Transverse colon (tissue), 4 donors: ENCODE results near the gene PPARGC1A. TPM values are rescaled to one million over a fixed set of nuclear protein-coding genes. Genes with fewer than 3 reads are reported as not detected.
A peak's percentile ranks its signal among the peaks of the same experiment; 100 is the strongest.

Experiments
- DNase-seq: peaks from one replicate; pipeline ENCODE4 v3.0.0-alpha.2; 2019
- H3K27ac ChIP-seq, 4 donors: fragments of 200-600 bp; sonication (generic); 2 replicates each; pipeline ENCODE4 v1.5.1; 2016 to 2018; ENCODE audit warnings: inconsistent platforms in 4 of 4
- H3K27me3 ChIP-seq: fragments of 200-600 bp; sonication (generic); 2 replicates; pipeline ENCODE4 v1.5.1; 2017; ENCODE audit warnings: inconsistent platforms
- H3K36me3 ChIP-seq, 4 donors: fragments of 200-600 bp; sonication (generic); 2 replicates each; pipeline ENCODE4 v1.5.1; 2017 to 2019; ENCODE audit warnings: inconsistent platforms in 4 of 4
- H3K4me1 ChIP-seq, 4 donors: fragments of 200-600 bp; sonication (generic); 2 replicates each; pipeline ENCODE4 v1.5.1; 2017 to 2020; ENCODE audit warnings: inconsistent platforms in 4 of 4
- H3K4me3 ChIP-seq, 4 donors: fragments of 200-600 bp; sonication (generic); 1 replicate in 1 of 4; 2 replicates in 3 of 4; pipeline versions ENCODE4 v1.5.1 to v1.6.1; 2017 to 2019; ENCODE audit warnings: inconsistent platforms in 4 of 4
- H3K9me3 ChIP-seq, 2 donors: fragments of 200-600 bp; sonication (generic); 2 replicates each; pipeline ENCODE4 v1.5.1; 2017 to 2019; ENCODE audit warnings: inconsistent platforms in 2 of 2
- CTCF ChIP-seq, 5 experiments: fragments of 200-600 bp in 3 of 5; fragments of 450-650 bp in 2 of 5; sonication (generic) in 3 of 5; IDR thresholded peaks; 1 replicate in 2 of 5; 2 replicates in 3 of 5; pipeline ENCODE4 v1.5.1; 2016 to 2017; ENCODE audit warnings: antibody characterized with exemption in 5 of 5, inconsistent platforms in 3 of 5, mild to moderate bottlenecking in 2 of 5, moderate library complexity in 1 of 5
- EP300 ChIP-seq: sonication (generic); formaldehyde crosslinking; IDR thresholded peaks from one replicate; pipeline ENCODE4 v1.6.1; 2017; ENCODE audit warnings: antibody characterized with exemption, low read depth
- POLR2A ChIP-seq: fragments of 450-650 bp; IDR thresholded peaks from one replicate; pipeline ENCODE4 v1.6.1; 2016; ENCODE audit warnings: antibody characterized with exemption, mild to moderate bottlenecking, moderate library complexity
- POLR2AphosphoS5 ChIP-seq, 3 donors: sonication (generic); formaldehyde crosslinking; IDR thresholded peaks; one replicate each; pipeline ENCODE4 v1.6.1; 2016; ENCODE audit warnings: antibody characterized with exemption in 3 of 3
- WGBS, 2 donors: methylation state at CpG; one replicate each; pipeline ENCODE4 v1.1.5; 2018; ENCODE audit warnings: low coverage in 1 of 2; 5-methylcytosine and 5-hydroxymethylcytosine counted together
- in situ Hi-C, 4 donors: fragments of 200-750 bp; cut with MboI; loops; one replicate each; pipeline versions ENCODE4 v1.15.0 to v1.15.1; 2017; ENCODE audit warnings: low sequenced_read_pairs in 3 of 4, low pct_ligation_motif_present in 1 of 4, low pct_unique_long_range_greater_than_20kb in 1 of 4
- intact Hi-C: fragments of 100-400 bp; cut with DNase I; formaldehyde crosslinking; loops from one replicate; pipeline ENCODE4 v1.15.1; 2023; ENCODE audit warnings: low total_unique reads
- total RNA-seq, 4 donors: library from RNA; depleted of rRNA; stranded (reverse); fragments of >200 nt; gene quantifications; one replicate each; pipeline ENCODE4 v1.1.0, GENCODE V29; 2016

PPARGC1A gene
- total RNA-seq, 4 donors from 2014 or later: 63.7 to 4,431 (median 108) TPM

GRCh38 chr4:23903859-23904438 is 14.1 kb upstream of the PPARGC1A start:
- no peak overlapping the region for H3K27ac ChIP-seq
- TF ChIP-seq EP300: peak; percentile 27
- TF ChIP-seq CTCF (IDR thresholded peaks at IDR 0.05): no peak
- no peak for TF ChIP-seq POLR2AphosphoS5 (IDR thresholded peaks at IDR 0.05)
- no peak for TF ChIP-seq POLR2A
- DNase-seq: no peak
- in situ Hi-C loops (no loop called here), intact Hi-C loops (no loop called here)
- H3K27me3 ChIP-seq: no peaks in the 10 kb centered on the region
- WGBS, 2 donors: 14 to 32% methylated on average over 2 to 7 of the region's 7 CpGs
- H3K4me3 ChIP-seq: no peak overlapping the region
- H3K4me1 ChIP-seq: peaks cover 0 to 11% (median 6%) of the 10 kb centered on the region in 4 donors
- no peaks in the 10 kb centered on the region for H3K36me3 ChIP-seq
- no peaks in the 10 kb centered on the region for H3K9me3 ChIP-seq

GRCh38 chr4:23902222-23902804 is 12.5 kb upstream of the PPARGC1A start:
- Histone ChIP-seq H3K27me3 (no peaks in the 10 kb centered on the region), H3K9me3 (no peaks in the 10 kb centered on the region), H3K4me3 (no peak overlapping the region), H3K36me3 (no peaks in the 10 kb centered on the region), H3K4me1 (peaks cover 0 to 11% (median 6%) of the 10 kb centered on the region in 4 donors), H3K27ac (no peak overlapping the region)
- in situ Hi-C loops: no loop called here
- 86 to 88% methylated on average over 4 of the region's 4 CpGs for WGBS, 2 donors
- DNase-seq: no peak
- TF ChIP-seq POLR2AphosphoS5 (IDR thresholded peaks at IDR 0.05) (no peak), CTCF (IDR thresholded peaks at IDR 0.05) (no peak), POLR2A (no peak), EP300 (no peak)
- intact Hi-C loops: no loop called here

- no peaks in the 10 kb centered on the region for H3K27me3 ChIP-seq
- intact Hi-C loops: no loop called here
- DNase-seq: no peak
- H3K4me1 ChIP-seq: peaks cover 0 to 11% (median 6%) of the 10 kb centered on the region in 4 donors
- WGBS, 2 donors: 83 to 94% methylated on average over 3 to 6 of the region's 6 CpGs
- H3K4me3 ChIP-seq: no peak overlapping the region
- no peaks in the 10 kb centered on the region for H3K36me3 ChIP-seq
- in situ Hi-C loops: no loop called here
- no peaks in the 10 kb centered on the region for H3K9me3 ChIP-seq
- TF ChIP-seq POLR2A (no peak), EP300 (no peak), POLR2AphosphoS5 (IDR thresholded peaks at IDR 0.05) (no peak), CTCF (IDR thresholded peaks at IDR 0.05) (no peak)
- no peak overlapping the region for H3K27ac ChIP-seq
These were observed 10.8 kb upstream of the PPARGC1A start for GRCh38 chr4:23900636-23901035.

- H3K36me3 ChIP-seq: no peaks in the 10 kb centered on the region
- DNase-seq: peak; percentile 37
- no peaks in the 10 kb centered on the region for H3K27me3 ChIP-seq
- in situ Hi-C loops: no loop called here
- peaks cover 0 to 11% (median 4%) of the 10 kb centered on the region in 4 donors for H3K4me1 ChIP-seq
- H3K4me3 ChIP-seq: no peak overlapping the region
- WGBS, 2 donors: 53 to 54% methylated on average over 4 of the region's 4 CpGs
- intact Hi-C loops: no loop called here
- TF ChIP-seq POLR2AphosphoS5 (IDR thresholded peaks at IDR 0.05) (no peak), EP300 (no peak), POLR2A (no peak), CTCF (IDR thresholded peaks at IDR 0.05) (no peak)
- H3K27ac ChIP-seq: no peak overlapping the region
- no peaks in the 10 kb centered on the region for H3K9me3 ChIP-seq
These were observed 9.7 kb upstream of the PPARGC1A start for GRCh38 chr4:23899565-23899964.
